SK-N-MC (cell line): ENCODE data around the gene NHERF1.

Experiments used
- DNase-seq: peaks from one replicate; pipeline ENCODE4 v3.0.0-alpha.2; 2011; ENCODE audit warnings: low read depth, low spot score
- H3K27ac ChIP-seq: fragments of 200-600 bp; sonication (generic); 2 replicates; pipeline ENCODE4 v1.5.1; 2016; ENCODE audit warnings: mixed run types
- H3K36me3 ChIP-seq: fragments of 200-600 bp; sonication (generic); 2 replicates; pipeline ENCODE4 v1.6.1; 2017; ENCODE audit warnings: antibody characterized with exemption, low read length, mixed read lengths; ENCODE audit not compliant: insufficient read depth
- H3K4me3 ChIP-seq: fragments of 200-600 bp; sonication (generic); 2 replicates; pipeline ENCODE4 v1.5.1; 2016
- H3K9ac ChIP-seq: fragments of 200-600 bp; sonication (generic); 2 replicates; pipeline ENCODE4 v1.8.0; 2017; ENCODE audit warnings: mixed run types, mixed read lengths; ENCODE audit not compliant: insufficient read length
- H3K9me3 ChIP-seq: fragments of 200-600 bp; sonication (generic); 2 replicates; pipeline ENCODE4 v1.6.1; 2017; ENCODE audit warnings: low read depth, mild to moderate bottlenecking, antibody characterized with exemption, low read length, moderate library complexity, mixed read lengths
- EZH2 ChIP-seq: fragments of 200-600 bp; sonication (generic); IDR thresholded peaks from one replicate; pipeline ENCODE4 v1.6.1; 2017; ENCODE audit warnings: antibody characterized with exemption
- FOXP2 ChIP-seq: optimal IDR thresholded peaks from 2 replicates; pipeline ENCODE3; 2011; ENCODE audit warnings: mild to moderate bottlenecking, moderate library complexity; ENCODE audit not compliant: insufficient read depth; ENCODE audit errors: extremely low read length, control extremely low read depth
- POLR2AphosphoS5 ChIP-seq: IDR thresholded peaks from 2 replicates; pipeline ENCODE4 v1.6.1; 2012; ENCODE audit warnings: mild to moderate bottlenecking, low read depth, low read length, borderline replicate concordance

Gene NHERF1

GRCh38 chr17:74786431-74787055 lies 38.1 kb downstream of the NHERF1 start:
- Histone ChIP-seq H3K9me3 (no peaks in the 10 kb centered on the region), H3K27ac (no peak overlapping the region), H3K9ac (no peak overlapping the region), H3K36me3 (no peaks in the 10 kb centered on the region; the same call in 1 of the 2 replicates), H3K4me3 (no peak overlapping the region)
- DNase-seq = no peak
- no peak for TF ChIP-seq POLR2AphosphoS5
- TF ChIP-seq FOXP2 = no peak
- no peak for TF ChIP-seq EZH2

GRCh38 chr17:74790161-74791058 lies 42.0 kb downstream of the NHERF1 start:
- Histone ChIP-seq H3K9me3 (no peaks in the 10 kb centered on the region), H3K4me3 (no peak overlapping the region), H3K36me3 (no peaks in the 10 kb centered on the region; the same call in 1 of the 2 replicates), H3K27ac (no peak overlapping the region), H3K9ac (no peak overlapping the region)
- no peak for DNase-seq
- TF ChIP-seq EZH2 = no peak
- no peak for TF ChIP-seq FOXP2

- no peak for DNase-seq
Observed at GRCh38 chr17:74792586-74793105, 44.2 kb downstream of the NHERF1 start.

GRCh38 chr17:74795327-74796020 lies 47.0 kb downstream of the NHERF1 start:
- H3K27ac ChIP-seq = no peak overlapping the region
- TF ChIP-seq EZH2 = no peak
- TF ChIP-seq POLR2AphosphoS5 = no peak
- TF ChIP-seq FOXP2 = no peak
- H3K4me3 ChIP-seq = no peak overlapping the region
- H3K36me3 ChIP-seq = no peaks in the 10 kb centered on the region; the same call in 1 of the 2 replicates
- DNase-seq = no peak
- H3K9me3 ChIP-seq = no peaks in the 10 kb centered on the region
- H3K9ac ChIP-seq = no peak overlapping the region

More at GRCh38 chr17:74792586-74793105, 44.2 kb downstream of the NHERF1 start:
- no peaks in the 10 kb centered on the region for H3K9me3 ChIP-seq
- TF ChIP-seq FOXP2 (no peak), EZH2 (no peak), POLR2AphosphoS5 (no peak)
- H3K36me3 ChIP-seq = no peaks in the 10 kb centered on the region; the same call in 1 of the 2 replicates
- no peak overlapping the region for H3K4me3 ChIP-seq
- H3K9ac ChIP-seq = no peak overlapping the region
- H3K27ac ChIP-seq = no peak overlapping the region

DNA sequence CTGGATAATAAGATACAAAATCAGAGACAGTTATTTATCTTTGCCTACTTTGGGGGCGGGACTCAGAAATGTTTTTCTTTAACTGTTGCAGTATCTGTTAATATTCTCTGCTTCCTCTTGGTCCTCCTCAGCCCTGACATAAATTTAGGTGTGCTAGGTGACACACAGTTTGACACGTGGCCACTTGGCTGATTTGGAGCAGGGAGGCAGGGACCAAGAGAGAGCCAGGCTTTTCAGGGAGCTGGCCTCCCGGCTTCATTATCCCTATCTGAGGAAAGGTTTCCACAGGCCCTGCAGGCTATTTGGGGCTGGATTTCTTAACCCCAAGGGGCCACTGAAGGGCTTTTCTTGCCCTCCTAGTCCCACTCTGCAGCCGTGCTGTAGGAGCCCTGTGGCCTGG lies 47.8 kb downstream of the NHERF1 start:
- Histone ChIP-seq H3K36me3 (no peaks in the 10 kb centered on the region; the same call in 1 of the 2 replicates), H3K27ac (no peak overlapping the region), H3K9me3 (no peaks in the 10 kb centered on the region), H3K9ac (no peak overlapping the region), H3K4me3 (no peak overlapping the region)
- no peak for DNase-seq
- no peak for TF ChIP-seq EZH2
- TF ChIP-seq POLR2AphosphoS5 = no peak
- TF ChIP-seq FOXP2 = no peak

DNA sequence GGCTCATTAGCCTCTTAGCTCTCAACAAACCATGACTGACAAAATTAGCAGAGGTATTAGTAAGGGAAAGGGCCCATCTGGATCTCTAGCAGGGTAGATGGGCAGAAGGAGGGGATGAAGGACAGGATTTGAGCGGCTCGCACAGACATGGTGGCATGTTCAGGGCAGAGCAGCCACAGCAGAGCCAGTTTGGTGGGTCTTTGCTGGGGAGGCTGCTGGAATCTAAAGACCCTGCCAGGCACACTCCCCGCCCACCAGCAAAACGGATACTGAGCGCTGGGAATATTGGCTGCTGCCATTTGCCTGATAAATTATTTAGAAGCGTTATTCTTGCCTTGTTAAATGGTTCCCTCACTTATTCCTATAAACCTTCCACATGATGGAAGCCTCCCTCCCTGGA lies 48.4 kb downstream of the NHERF1 start:
- DNase-seq = no peak
- Histone ChIP-seq H3K9me3 (no peaks in the 10 kb centered on the region), H3K27ac (no peak overlapping the region), H3K9ac (no peak overlapping the region), H3K4me3 (no peak overlapping the region), H3K36me3 (no peaks in the 10 kb centered on the region; the same call in 1 of the 2 replicates)
- TF ChIP-seq FOXP2 (no peak), EZH2 (no peak), POLR2AphosphoS5 (no peak)

DNA sequence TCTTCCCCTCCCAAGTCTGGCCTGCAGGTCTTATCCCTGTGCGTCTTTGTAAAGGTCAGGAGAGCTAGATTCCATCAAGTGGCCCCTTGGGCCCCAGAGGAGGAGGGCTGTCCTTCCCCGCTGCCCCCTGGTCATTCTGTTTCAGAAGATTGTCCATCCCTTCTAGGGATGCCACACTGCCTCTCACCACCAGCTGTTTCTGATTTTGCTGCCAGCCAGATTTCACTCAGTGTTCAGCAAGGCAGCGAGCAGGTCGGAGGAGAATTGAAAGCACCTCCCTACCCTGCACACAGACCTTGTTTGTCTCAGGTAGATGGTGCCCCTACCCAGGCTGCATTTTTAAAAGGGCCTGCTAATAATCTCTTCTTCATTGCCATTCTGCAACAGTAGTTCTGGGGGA lies 49.4 kb downstream of the NHERF1 start:
- no peak overlapping the region for H3K27ac ChIP-seq
- H3K4me3 ChIP-seq = no peak overlapping the region
- no peaks in the 10 kb centered on the region; the same call in 1 of the 2 replicates for H3K36me3 ChIP-seq
- TF ChIP-seq POLR2AphosphoS5 = no peak
- H3K9me3 ChIP-seq = no peaks in the 10 kb centered on the region
- H3K9ac ChIP-seq = no peak overlapping the region
- no peak for DNase-seq

- no peak overlapping the region for H3K27ac ChIP-seq
- DNase-seq = no peak
- no peak overlapping the region for H3K9ac ChIP-seq
- no peak overlapping the region for H3K4me3 ChIP-seq
- TF ChIP-seq EZH2 (no peak), FOXP2 (no peak), POLR2AphosphoS5 (no peak)
- no peaks in the 10 kb centered on the region for H3K9me3 ChIP-seq
- H3K36me3 ChIP-seq = no peaks in the 10 kb centered on the region; the same call in 1 of the 2 replicates
Observed at GRCh38 chr17:74798239-74798707, 49.8 kb downstream of the NHERF1 start.
